ENCODE measurements around the gene FAM78A. TPM values are rescaled to one million over a fixed set of nuclear protein-coding genes. Genes with fewer than 3 reads are reported as not detected.
"Not testable (repeated sequence)": the region's sequence is repeated elsewhere in the genome, so short reads cannot be mapped to it uniquely, and the experiment has no call there.

FAM78A gene
- total and polyA plus RNA-seq, 8 donors: 0.85 to 3.5 (median 1.6) TPM; not detected in 1

GRCh38 chr9:131254626-131255025, 21.7 kb downstream of the FAM78A start:
- Histone ChIP-seq H3K36me3 (peaks cover 0 to 9% (median 7%) of the 10 kb centered on the region in 4 donors), H3K27ac (peak overlapping the region in 4 of 5 donors; percentile 12 to 85 (median 60)), H3K4me3 (no peak overlapping the region), H3K9me3 (no peaks in the 10 kb centered on the region), H3K27me3 (peaks cover 0 to 15% (median 0%) of the 10 kb centered on the region in 3 donors), H3K4me1 (peaks cover 4 to 35% (median 7%) of the 10 kb centered on the region in 4 donors)
- intact Hi-C loops (cut with DNase I; ENCODE audit: low total_unique reads): no loop called here
- WGBS, 5 donors: 83 to 92% (median 88%) methylated on average over 14 of the region's 14 CpGs
- DNase-seq: no peak
- no peak for TF ChIP-seq EP300 (IDR thresholded peaks at IDR 0.05)
- TF ChIP-seq POLR2AphosphoS5 (IDR thresholded peaks at IDR 0.05): no peak
- TF ChIP-seq POLR2A (IDR thresholded peaks at IDR 0.05): no peak
- no peak for TF ChIP-seq CTCF (IDR thresholded peaks at IDR 0.05)

GRCh38 chr9:131253891-131254491, 22.3 kb downstream of the FAM78A start:
- no peak for TF ChIP-seq POLR2AphosphoS5 (IDR thresholded peaks at IDR 0.05)
- TF ChIP-seq POLR2A (IDR thresholded peaks at IDR 0.05): no peak
- TF ChIP-seq CTCF (IDR thresholded peaks at IDR 0.05): no peak
- TF ChIP-seq EP300 (IDR thresholded peaks at IDR 0.05): no peak
- intact Hi-C loops (cut with DNase I; ENCODE audit: low total_unique reads): no loop called here
- Histone ChIP-seq H3K27me3 (peaks cover 0 to 10% (median 0%) of the 10 kb centered on the region in 3 donors), H3K36me3 (peaks cover 0 to 3% (median under 1%) of the 10 kb centered on the region in 4 donors), H3K27ac (peak overlapping the region in 3 of 5 donors; percentile 38 to 85 (median 83)), H3K4me1 (peaks cover 4 to 35% (median 7%) of the 10 kb centered on the region in 4 donors), H3K9me3 (no peaks in the 10 kb centered on the region), H3K4me3 (no peak overlapping the region)
- WGBS, 5 donors: 70 to 77% (median 75%) methylated on average over 8 to 14 of the region's 14 CpGs
- DNase-seq: peak in 1 of 2 donors; percentile 37

- intact Hi-C loops (cut with DNase I; ENCODE audit: low total_unique reads): no loop called here
- no peaks in the 10 kb centered on the region for H3K27me3 ChIP-seq
- WGBS, 5 donors: 83 to 91% (median 87%) methylated on average over 9 to 23 of the region's 23 CpGs
- H3K9me3 ChIP-seq: no peaks in the 10 kb centered on the region
- no peak for DNase-seq
- peak overlapping the region in 3 of 5 donors; percentile 57 to 85 (median 72) for H3K27ac ChIP-seq
- TF ChIP-seq POLR2AphosphoS5 (IDR thresholded peaks at IDR 0.05): no peak
- H3K4me1 ChIP-seq: peaks cover 4 to 27% (median 7%) of the 10 kb centered on the region in 4 donors
- no peaks in the 10 kb centered on the region for H3K36me3 ChIP-seq
- peak overlapping the region in 3 of 4 donors; percentile 21 to 37 (median 31) for H3K4me3 ChIP-seq
Observed at GRCh38 chr9:131252120-131252519, 24.2 kb downstream of the FAM78A start.

- Histone ChIP-seq H3K27ac (no peak overlapping the region), H3K9me3 (peaks cover 0 to 7% (median 2%) of the 10 kb centered on the region in 4 donors), H3K4me1 (no peaks in the 10 kb centered on the region), H3K27me3 (no peaks in the 10 kb centered on the region), H3K36me3 (no peaks in the 10 kb centered on the region), H3K4me3 (no peak overlapping the region)
- no peak for DNase-seq
- TF ChIP-seq CTCF (IDR thresholded peaks at IDR 0.05): no peak
- TF ChIP-seq POLR2A (IDR thresholded peaks at IDR 0.05): no peak
- 78 to 91% (median 85%) methylated on average over 4 of the region's 4 CpGs for WGBS, 5 donors
- intact Hi-C loops (cut with DNase I; ENCODE audit: low total_unique reads): no loop called here
Observed at GRCh38 chr9:131246618-131247017, 29.7 kb downstream of the FAM78A start.

- H3K27ac ChIP-seq; H3K4me3 ChIP-seq; DNase-seq; H3K4me1 ChIP-seq; H3K9me3 ChIP-seq; intact Hi-C loops (cut with DNase I; ENCODE audit: low total_unique reads); H3K36me3 ChIP-seq: not testable (repeated sequence)
- peaks cover 0 to 21% (median 0%) of the 10 kb centered on the region in 3 donors for H3K27me3 ChIP-seq
- 87 to 91% (median 89%) methylated on average over 5 of the region's 5 CpGs for WGBS, 5 donors
Observed at GRCh38 chr9:131244331-131244730, 32.0 kb downstream of the FAM78A start.
